Skeletal muscle tissue (tissue), 4 donors: ENCODE measurements around the gene OARD1. TPM values are rescaled to one million over a fixed set of nuclear protein-coding genes. Genes with fewer than 3 reads are reported as not detected.

Experiments
- H3K27ac ChIP-seq: one replicate; pipeline ENCODE4 v1.7.0; 2013; ENCODE audit warnings: mild to moderate bottlenecking, low read depth, low read length, inconsistent platforms
- H3K27me3 ChIP-seq, 3 donors: one replicate each; pipeline ENCODE4 v1.7.0; 2013; ENCODE audit warnings: low read length in 3 of 3; ENCODE audit not compliant: control insufficient read depth in 3 of 3, insufficient read depth in 3 of 3
- H3K36me3 ChIP-seq, 3 donors: one replicate each; pipeline ENCODE4 v1.7.0; 2013; ENCODE audit warnings: low read length in 3 of 3; ENCODE audit not compliant: control insufficient read depth in 3 of 3, insufficient read depth in 3 of 3
- H3K4me1 ChIP-seq, 3 donors: one replicate each; pipeline ENCODE4 v1.7.0; 2013; ENCODE audit warnings: low read length in 3 of 3, mild to moderate bottlenecking in 3 of 3; ENCODE audit not compliant: control insufficient read depth in 3 of 3, insufficient read depth in 3 of 3
- H3K4me3 ChIP-seq, 3 donors: one replicate each; pipeline ENCODE4 v1.7.0; 2013; ENCODE audit warnings: low read length in 3 of 3
- H3K9ac ChIP-seq, 3 donors: one replicate each; pipeline ENCODE4 v1.7.0; 2013; ENCODE audit warnings: low read length in 3 of 3, mild to moderate bottlenecking in 3 of 3, moderate library complexity in 2 of 3, low read depth in 1 of 3
- H3K9me3 ChIP-seq, 3 donors: one replicate each; pipeline ENCODE4 v1.7.0; 2013; ENCODE audit warnings: low read length in 3 of 3; ENCODE audit not compliant: control insufficient read depth in 3 of 3
- total RNA-seq: library from RNA; depleted of rRNA; stranded (reverse); fragments of >200 nt; gene quantifications from one replicate; pipeline ENCODE4 v1.2.3, GENCODE V29; 2014
- donor health status: Osteomylitis.

Gene OARD1
- total RNA-seq, 1 donor from 2014 or later, result 10.4 TPM

DNA sequence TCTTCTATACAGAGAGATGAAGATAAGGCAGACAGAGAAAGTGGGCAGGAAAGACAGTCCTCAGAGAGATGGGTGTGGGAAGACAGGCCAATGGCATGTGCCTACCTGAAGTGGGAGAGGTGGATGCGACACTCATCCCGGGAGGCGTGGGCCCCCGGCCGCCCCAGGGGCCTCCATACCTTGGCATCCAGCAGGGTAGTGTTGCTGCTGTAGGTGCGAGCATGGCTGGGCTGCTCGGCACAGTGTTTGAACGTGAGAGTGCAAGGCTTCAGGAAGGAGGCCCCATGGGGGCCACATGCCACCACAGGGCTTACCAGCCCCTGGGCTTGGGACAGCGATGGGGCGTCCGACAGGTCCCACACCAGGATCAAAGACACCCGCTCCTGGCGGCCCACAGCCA, 38.4 kb downstream of the OARD1 start:
- Histone ChIP-seq H3K27ac (no peak overlapping the region), H3K4me3 (no peak overlapping the region), H3K4me1 (peaks cover 2 to 3% (median 3%) of the 10 kb centered on the region in 3 donors), H3K27me3 (no peaks in the 10 kb centered on the region), H3K9ac (no peak overlapping the region), H3K9me3 (no peaks in the 10 kb centered on the region), H3K36me3 (no peaks in the 10 kb centered on the region)

DNA sequence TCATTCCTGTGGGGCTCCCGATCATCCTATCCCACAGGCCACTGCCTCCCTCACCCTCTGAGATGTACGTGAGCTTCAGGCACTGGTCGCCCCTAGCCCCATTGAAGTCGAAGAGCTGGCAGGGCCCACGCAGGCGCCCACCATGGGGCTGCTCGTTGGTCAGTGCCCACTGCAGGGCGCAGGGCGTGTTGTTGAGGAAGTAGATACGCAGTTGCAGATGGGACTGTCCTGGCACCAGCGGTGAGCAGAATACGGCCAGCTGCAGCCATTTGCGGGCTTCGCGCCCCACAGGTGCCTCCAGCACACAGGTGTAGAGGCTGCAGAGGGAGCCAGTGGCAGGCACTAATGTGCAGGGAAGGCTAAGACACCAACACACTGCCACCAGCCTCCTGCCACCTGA, 39.3 kb downstream of the OARD1 start:
- Histone ChIP-seq H3K27me3 (no peaks in the 10 kb centered on the region), H3K9ac (no peak overlapping the region), H3K4me1 (peaks cover 7 to 11% (median 9%) of the 10 kb centered on the region in 3 donors), H3K9me3 (no peaks in the 10 kb centered on the region), H3K36me3 (no peaks in the 10 kb centered on the region), H3K4me3 (no peak overlapping the region), H3K27ac (no peak overlapping the region)

DNA sequence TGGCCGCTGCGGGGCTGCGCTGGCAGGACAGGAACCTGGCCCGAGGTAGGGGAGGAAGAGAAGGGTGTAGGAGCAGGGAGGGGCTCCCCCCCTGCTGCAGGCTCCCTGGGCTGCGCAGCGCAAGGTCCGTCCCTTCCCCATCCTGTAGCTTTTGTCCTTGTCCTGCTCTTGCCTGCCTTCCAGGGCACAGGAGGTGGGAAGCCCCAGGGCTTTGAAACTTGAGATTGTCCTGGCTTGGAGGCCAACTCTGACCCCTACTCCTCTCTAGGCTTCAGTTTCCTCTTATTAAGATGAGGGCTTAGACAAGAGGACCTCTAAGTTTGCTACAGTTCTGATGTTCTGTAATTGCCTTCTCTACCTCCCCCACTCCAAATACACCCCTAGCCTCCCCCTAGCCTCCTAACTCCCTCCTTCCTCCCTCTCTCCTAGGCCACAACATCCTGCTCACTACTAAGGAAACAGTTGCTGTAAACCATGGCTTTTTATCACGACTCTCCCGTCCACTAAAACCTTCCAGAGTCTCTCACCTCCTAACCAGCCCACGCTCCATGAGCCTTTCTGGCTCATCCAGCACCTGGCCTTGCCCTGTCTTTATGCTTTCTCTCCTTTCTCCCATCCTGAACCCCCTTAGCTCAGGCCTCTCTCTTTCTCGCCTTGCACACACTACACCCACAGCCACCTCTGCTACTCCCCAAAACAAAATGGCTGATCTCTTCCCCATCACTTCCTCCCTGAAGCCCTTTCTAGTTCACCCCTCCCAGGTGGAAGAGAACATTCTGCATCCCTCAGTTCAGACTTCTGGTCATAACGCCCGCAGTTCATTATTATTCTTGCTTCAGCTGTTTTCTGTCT, 43.4 kb downstream of the OARD1 start:
- Histone ChIP-seq H3K9me3 (no peaks in the 10 kb centered on the region), H3K4me3 (peak overlapping the region; percentile 73 to 86 (median 80)), H3K9ac (peak overlapping the region; percentile 78 to 93 (median 81)), H3K27ac (peak overlapping the region; percentile 43), H3K27me3 (no peaks in the 10 kb centered on the region), H3K4me1 (peaks cover 16 to 19% (median 18%) of the 10 kb centered on the region in 3 donors), H3K36me3 (peaks cover 0 to 4% (median 0%) of the 10 kb centered on the region in 3 donors)

DNA sequence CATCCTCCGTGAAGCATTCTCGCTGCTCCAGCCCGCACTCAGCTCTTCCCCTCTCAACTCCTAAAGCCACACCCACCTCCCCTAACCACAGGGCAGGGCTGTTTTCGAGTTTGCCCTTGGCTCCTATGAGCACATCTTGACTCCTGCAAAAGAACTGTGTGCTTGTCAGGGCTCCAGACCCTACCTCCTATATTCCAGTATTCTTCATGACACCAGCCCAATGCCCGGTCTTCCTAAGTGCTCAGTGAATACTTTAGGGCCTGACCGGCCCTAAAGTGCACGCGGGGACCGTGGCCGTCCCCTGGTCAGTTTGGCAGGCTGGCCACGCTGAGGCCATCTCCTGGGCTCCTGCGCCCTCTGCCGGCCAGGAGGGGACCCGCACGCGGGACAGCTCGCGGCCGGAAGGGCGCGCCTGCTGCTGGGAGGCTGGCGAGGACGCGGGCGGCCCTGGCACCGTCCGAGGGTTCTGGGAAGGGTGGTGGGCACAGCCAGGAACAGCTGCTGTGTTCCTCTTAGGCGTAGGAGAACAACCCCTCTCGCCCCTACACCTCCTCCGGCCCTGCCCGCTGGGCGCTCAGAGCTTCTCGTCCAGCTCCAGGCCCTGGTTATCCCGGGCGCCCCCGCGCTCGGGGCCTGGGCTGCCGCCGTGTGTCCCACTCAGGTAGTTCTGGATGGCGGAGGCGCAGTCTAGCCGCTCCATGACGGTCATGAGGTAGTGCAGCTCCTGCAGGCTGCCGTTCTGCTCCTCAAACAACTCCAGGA, 44.2 kb downstream of the OARD1 start:
- H3K36me3 ChIP-seq, result peaks cover 0 to 4% (median 0%) of the 10 kb centered on the region in 3 donors
- H3K4me1 ChIP-seq, result peaks cover 16 to 19% (median 18%) of the 10 kb centered on the region in 3 donors
- peak overlapping the region; percentile 73 to 86 (median 80) for H3K4me3 ChIP-seq
- no peaks in the 10 kb centered on the region for H3K27me3 ChIP-seq
- H3K9me3 ChIP-seq, result no peaks in the 10 kb centered on the region
- peak overlapping the region; percentile 43 for H3K27ac ChIP-seq
- H3K9ac ChIP-seq, result peak overlapping the region; percentile 81 to 93 (median 84)

DNA sequence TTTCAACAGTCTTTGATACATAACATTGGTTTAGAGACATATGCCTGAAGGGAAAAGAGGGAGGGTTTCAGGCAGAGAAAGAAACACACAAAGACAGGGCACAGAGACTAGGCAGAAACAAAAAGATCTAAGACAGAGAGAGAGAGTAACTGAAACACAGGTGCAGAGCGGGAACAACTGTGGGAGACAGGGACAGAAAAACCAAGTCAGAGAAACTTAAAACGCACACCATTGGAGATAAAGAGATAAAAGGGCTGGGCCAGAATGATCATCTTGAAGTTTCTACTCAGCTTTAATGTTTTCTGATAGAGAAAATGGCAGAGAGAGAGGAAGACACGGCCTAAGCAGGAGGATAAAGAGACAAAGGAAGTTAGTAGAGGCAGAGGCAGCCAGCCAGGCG, 44.9 kb downstream of the OARD1 start:
- Histone ChIP-seq H3K9me3 (no peaks in the 10 kb centered on the region), H3K27me3 (no peaks in the 10 kb centered on the region), H3K27ac (peak overlapping the region; percentile 43), H3K36me3 (peaks cover 0 to 4% (median 0%) of the 10 kb centered on the region in 3 donors), H3K9ac (peak overlapping the region; percentile 81 to 93 (median 84)), H3K4me1 (peaks cover 16 to 19% (median 18%) of the 10 kb centered on the region in 3 donors), H3K4me3 (peak overlapping the region; percentile 73 to 86 (median 80))

DNA sequence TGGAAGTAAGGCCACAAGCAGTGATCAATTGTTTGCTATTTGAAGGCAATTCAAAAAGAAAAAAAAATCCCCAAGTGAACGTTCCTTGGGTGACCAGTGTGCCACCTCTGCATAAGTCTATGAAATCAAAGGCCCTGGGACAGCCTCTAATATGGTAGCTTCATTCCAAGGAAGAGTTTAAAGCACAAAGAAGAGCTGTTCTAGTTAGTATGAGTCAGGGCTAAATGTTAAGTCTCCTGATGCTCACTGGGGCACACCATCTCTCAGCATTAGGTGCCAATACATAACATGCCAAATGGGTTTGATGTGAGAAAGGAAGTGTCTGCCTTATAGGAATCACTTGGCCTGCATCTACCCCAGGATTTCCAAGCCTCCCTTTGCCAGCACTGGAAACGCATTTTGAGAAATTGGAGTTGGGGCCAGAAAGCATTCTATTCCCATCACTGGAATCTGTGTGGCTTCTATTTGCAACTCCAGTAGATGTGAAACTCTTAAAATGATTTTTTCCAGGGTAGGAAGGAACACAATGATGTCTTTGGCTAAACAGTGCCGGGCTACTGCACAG, 46.1 kb downstream of the OARD1 start:
- Histone ChIP-seq H3K4me1 (peaks cover 16 to 22% (median 19%) of the 10 kb centered on the region in 3 donors), H3K9me3 (no peaks in the 10 kb centered on the region), H3K9ac (no peak overlapping the region)

DNA sequence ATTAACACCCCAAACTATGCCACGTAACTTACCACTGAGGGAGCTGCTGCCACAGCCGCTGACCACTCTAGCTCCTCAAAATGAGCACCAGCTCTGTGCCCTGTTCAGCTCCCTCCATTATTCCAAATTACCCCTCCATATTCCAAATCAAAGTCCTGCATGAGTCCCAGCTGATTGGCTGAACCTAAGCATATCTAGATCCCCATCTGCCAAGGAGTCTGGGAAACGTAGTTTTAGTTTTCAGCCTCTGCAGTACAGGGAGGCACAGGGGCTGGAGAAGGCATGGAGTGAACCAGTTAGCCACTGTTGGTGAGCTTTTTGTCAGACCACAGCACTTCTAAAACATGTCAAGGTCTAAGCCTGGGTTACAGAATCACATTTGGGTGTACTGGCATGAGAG, 49.0 kb downstream of the OARD1 start:
- H3K36me3 ChIP-seq, result peaks cover 0 to 4% (median 0%) of the 10 kb centered on the region in 3 donors
- no peak overlapping the region for H3K4me3 ChIP-seq
- H3K27me3 ChIP-seq, result no peaks in the 10 kb centered on the region

More for the DNA sequence above, 46.1 kb downstream of the OARD1 start:
- H3K27me3 ChIP-seq, result no peaks in the 10 kb centered on the region
- no peak overlapping the region for H3K27ac ChIP-seq
- H3K36me3 ChIP-seq, result peaks cover 0 to 4% (median 0%) of the 10 kb centered on the region in 3 donors
- no peak overlapping the region for H3K4me3 ChIP-seq

DNA sequence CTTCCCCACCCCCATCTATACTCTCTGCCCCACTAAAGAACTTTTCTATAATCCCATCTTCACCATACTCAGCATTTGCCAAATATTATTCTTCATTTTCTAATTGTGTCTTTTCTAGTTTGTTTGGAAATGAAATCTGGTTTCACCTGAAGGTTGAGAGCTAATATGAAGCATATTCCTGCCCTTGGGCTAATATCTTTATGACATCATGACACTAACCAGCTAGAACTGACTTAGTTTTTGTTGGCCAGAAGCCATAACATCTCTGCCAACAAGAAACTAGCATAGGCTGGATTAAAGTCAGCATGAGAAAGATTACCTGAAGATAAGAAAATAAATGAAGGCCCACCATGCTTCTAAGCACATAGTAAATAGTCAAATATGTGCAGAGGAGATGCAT, 49.9 kb downstream of the OARD1 start:
- Histone ChIP-seq H3K36me3 (peaks cover 0 to 4% (median 0%) of the 10 kb centered on the region in 3 donors), H3K27me3 (no peaks in the 10 kb centered on the region), H3K4me1 (peaks cover 4 to 6% (median 5%) of the 10 kb centered on the region in 3 donors), H3K27ac (no peak overlapping the region), H3K9ac (no peak overlapping the region), H3K4me3 (no peak overlapping the region), H3K9me3 (no peaks in the 10 kb centered on the region)

More for the DNA sequence above, 49.0 kb downstream of the OARD1 start:
- Histone ChIP-seq H3K9ac (no peak overlapping the region), H3K27ac (no peak overlapping the region), H3K4me1 (peaks cover 9 to 13% (median 11%) of the 10 kb centered on the region in 3 donors), H3K9me3 (no peaks in the 10 kb centered on the region)

DNA sequence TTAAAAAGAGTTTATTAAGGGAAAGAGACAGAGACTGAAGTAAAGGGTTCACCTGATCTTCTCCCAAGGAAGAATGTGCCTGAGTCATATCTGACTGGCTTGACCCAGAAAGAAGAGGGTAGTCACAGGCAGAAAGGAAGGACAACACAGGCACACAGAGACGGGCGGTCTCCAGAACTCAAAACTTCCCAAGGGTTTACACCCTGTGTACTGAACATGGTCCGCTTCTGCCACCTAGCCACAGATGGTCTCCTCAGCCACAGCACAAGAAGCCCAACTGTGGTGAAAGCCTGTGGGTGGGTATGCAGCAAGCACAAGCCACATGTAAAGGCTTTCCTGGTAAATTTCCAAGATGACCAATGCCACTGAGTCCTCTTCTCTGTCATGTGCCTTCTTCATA, 50.3 kb downstream of the OARD1 start:
- H3K9ac ChIP-seq, result no peak overlapping the region
- H3K4me1 ChIP-seq, result peaks cover 0 to 4% (median 2%) of the 10 kb centered on the region in 3 donors
- no peak overlapping the region for H3K27ac ChIP-seq
- no peaks in the 10 kb centered on the region for H3K27me3 ChIP-seq
- no peaks in the 10 kb centered on the region for H3K9me3 ChIP-seq
- H3K4me3 ChIP-seq, result no peak overlapping the region
- peaks cover 0 to 4% (median 0%) of the 10 kb centered on the region in 3 donors for H3K36me3 ChIP-seq
